DOHH2 (cell line): Measurements from ENCODE around the gene PCAT7.

Experiments
- H3F3A ChIP-seq: fragments of 200-600 bp; sonication (generic), shearing (Covaris generic); 2 replicates; pipeline ENCODE4 v1.6.0; 2016; ENCODE audit warnings: antibody characterized with exemption, mild to moderate bottlenecking; ENCODE audit not compliant: control insufficient read depth, insufficient read depth
- H3K27ac ChIP-seq: fragments of 200-600 bp; sonication (generic); 2 replicates; pipeline ENCODE4 v1.5.1; 2014; ENCODE audit warnings: low read depth, mild to moderate bottlenecking, low read length, moderate library complexity
- H3K27me3 ChIP-seq: fragments of 200-600 bp; sonication (generic); 2 replicates; pipeline ENCODE4 v1.6.1; 2014; ENCODE audit warnings: mild to moderate bottlenecking, low read length, mixed read lengths; ENCODE audit not compliant: control insufficient read depth
- H3K36me3 ChIP-seq: fragments of 200-600 bp; sonication (generic); 2 replicates; pipeline ENCODE4 v1.6.1; 2014; ENCODE audit warnings: mild to moderate bottlenecking, low read length, moderate library complexity, mixed read lengths; ENCODE audit not compliant: control insufficient read depth
- H3K4me1 ChIP-seq: fragments of 200-600 bp; sonication (generic); 2 replicates; pipeline ENCODE4 v1.6.1; 2014; ENCODE audit warnings: mild to moderate bottlenecking, low read length, mixed read lengths; ENCODE audit not compliant: control insufficient read depth
- H3K4me2 ChIP-seq: fragments of 200-600 bp; sonication (generic); 2 replicates; pipeline ENCODE4 v1.6.0; 2014; ENCODE audit warnings: mild to moderate bottlenecking, low read length, moderate library complexity
- H3K4me3 ChIP-seq: fragments of 200-600 bp; sonication (generic); 2 replicates; pipeline ENCODE4 v1.5.1; 2014; ENCODE audit warnings: mild to moderate bottlenecking, low read length, mixed read lengths
- H3K79me2 ChIP-seq: fragments of 200-600 bp; sonication (generic); 2 replicates; pipeline ENCODE4 v1.6.1; 2014; ENCODE audit warnings: mild to moderate bottlenecking, low read length, mixed read lengths; ENCODE audit not compliant: control insufficient read depth
- H3K9me2 ChIP-seq: fragments of 200-600 bp; sonication (generic); replicated peaks from 2 replicates; pipeline ENCODE4 v1.6.1; 2014; ENCODE audit warnings: mild to moderate bottlenecking, low read length, mixed read lengths; ENCODE audit not compliant: control insufficient read depth
- H3K9me3 ChIP-seq: fragments of 200-600 bp; sonication (generic); 2 replicates; pipeline ENCODE4 v1.6.1; 2014; ENCODE audit warnings: antibody characterized with exemption, low read length, mixed read lengths; ENCODE audit not compliant: control insufficient read depth, insufficient read depth
- H4K20me1 ChIP-seq: fragments of 200-600 bp; sonication (generic); 2 replicates; pipeline ENCODE4 v1.6.0; 2014; ENCODE audit warnings: low read depth, mild to moderate bottlenecking, antibody characterized with exemption, low read length, moderate library complexity; ENCODE audit not compliant: control insufficient read depth, insufficient read depth
- EZH2phosphoT487 ChIP-seq: fragments of 200-600 bp; sonication (generic); IDR thresholded peaks from 2 replicates; pipeline ENCODE4 v1.6.1; 2017; ENCODE audit warnings: borderline replicate concordance, mild to moderate bottlenecking, antibody characterized with exemption, low read length, moderate library complexity, mixed read lengths
- TF ChIP-seq, protein P1 (sequence below): fragments of 200-600 bp; sonication (generic); IDR thresholded peaks from one replicate; pipeline ENCODE4 v1.5.1; 2014; ENCODE audit warnings: antibody characterized with exemption, mild to moderate bottlenecking, low read depth, low read length; ENCODE audit not compliant: poor library complexity, severe bottlenecking

PCAT7 gene

DNA sequence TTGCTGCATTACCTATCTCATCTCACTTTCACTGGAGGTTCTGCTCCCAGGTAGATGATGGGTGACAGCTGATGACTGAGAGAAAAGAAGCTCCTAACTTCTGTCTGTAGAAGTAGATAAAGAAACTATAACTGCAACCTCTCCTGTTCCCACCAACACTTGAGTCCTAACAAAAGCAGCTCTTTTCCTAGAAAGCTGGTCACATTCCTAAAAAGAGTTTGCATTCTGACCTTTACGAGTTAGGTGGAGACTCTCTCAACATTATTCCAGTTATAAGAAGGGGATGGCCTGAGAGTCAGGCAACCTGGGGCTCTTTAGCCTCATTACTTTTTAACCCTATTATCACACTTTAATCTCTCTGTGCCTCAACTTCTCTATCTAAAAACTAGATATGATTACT, 8.9 kb upstream of the PCAT7 start:
- TF ChIP-seq, protein P1, sequence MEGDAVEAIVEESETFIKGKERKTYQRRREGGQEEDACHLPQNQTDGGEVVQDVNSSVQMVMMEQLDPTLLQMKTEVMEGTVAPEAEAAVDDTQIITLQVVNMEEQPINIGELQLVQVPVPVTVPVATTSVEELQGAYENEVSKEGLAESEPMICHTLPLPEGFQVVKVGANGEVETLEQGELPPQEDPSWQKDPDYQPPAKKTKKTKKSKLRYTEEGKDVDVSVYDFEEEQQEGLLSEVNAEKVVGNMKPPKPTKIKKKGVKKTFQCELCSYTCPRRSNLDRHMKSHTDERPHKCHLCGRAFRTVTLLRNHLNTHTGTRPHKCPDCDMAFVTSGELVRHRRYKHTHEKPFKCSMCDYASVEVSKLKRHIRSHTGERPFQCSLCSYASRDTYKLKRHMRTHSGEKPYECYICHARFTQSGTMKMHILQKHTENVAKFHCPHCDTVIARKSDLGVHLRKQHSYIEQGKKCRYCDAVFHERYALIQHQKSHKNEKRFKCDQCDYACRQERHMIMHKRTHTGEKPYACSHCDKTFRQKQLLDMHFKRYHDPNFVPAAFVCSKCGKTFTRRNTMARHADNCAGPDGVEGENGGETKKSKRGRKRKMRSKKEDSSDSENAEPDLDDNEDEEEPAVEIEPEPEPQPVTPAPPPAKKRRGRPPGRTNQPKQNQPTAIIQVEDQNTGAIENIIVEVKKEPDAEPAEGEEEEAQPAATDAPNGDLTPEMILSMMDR, result no peak
- no peak for TF ChIP-seq EZH2phosphoT487

DNA sequence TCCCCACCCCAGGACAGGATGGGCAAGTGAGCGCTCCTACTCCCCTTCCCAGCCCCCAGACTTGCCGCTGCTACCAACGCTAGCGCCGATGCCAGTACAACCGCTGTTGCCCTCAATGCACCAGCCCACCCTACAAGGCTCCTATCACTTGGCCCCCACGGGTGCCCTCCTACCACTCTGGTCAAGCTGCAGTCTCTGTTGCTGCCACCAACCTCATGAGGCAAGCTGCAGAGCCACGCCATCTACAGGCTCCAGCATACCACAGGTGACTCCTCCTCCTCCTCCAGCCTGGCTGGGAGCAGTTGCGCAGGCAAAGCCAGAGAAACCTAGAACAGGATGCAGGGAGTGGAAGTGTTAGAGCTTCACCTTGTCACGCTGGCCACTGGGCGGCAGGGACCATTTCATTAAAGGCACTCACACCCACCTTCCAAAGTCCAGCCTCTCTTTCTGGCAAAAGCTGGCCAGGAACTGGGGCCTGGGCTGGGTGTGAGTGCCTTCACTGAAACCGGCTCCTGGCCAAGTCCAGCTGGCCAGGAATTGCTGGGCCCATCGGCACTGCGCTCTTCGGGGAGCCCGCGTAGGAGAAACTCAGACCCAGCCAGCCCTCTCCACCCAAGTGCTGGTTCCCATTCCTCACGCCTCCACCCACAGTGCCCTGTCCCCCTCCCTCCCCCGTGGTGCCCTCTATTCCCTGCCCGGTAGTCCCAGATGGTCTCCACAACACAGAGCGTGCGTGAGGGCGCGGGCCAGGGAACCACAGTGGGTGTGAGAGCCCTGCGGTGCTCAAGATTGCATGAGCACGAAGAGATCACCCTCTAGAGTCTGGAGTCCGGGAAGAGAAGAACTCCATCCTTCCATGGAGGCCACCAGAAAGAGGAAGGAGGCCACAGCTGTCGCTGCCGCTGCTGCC, 1.6 kb upstream of the PCAT7 start:
- TF ChIP-seq, protein P1, result no peak
- Histone ChIP-seq H3K9me2 (no peaks in the 10 kb centered on the region), H3K27ac (no peak overlapping the region), H3K9me3 (no peaks in the 10 kb centered on the region), H3K4me3 (no peak overlapping the region), H3K4me2 (no peak overlapping the region), H3F3A (no peaks in the 10 kb centered on the region), H3K79me2 (no peaks in the 10 kb centered on the region), H4K20me1 (no peaks in the 10 kb centered on the region), H3K36me3 (no peaks in the 10 kb centered on the region), H3K27me3 (no peaks in the 10 kb centered on the region), H3K4me1 (no peaks in the 10 kb centered on the region)

More for the DNA sequence above, 8.9 kb upstream of the PCAT7 start:
- H3K4me1 ChIP-seq, result no peaks in the 10 kb centered on the region
- no peaks in the 10 kb centered on the region for H3K79me2 ChIP-seq
- no peaks in the 10 kb centered on the region for H3K9me3 ChIP-seq
- no peaks in the 10 kb centered on the region for H3K9me2 ChIP-seq
- H3K27me3 ChIP-seq, result no peaks in the 10 kb centered on the region
- no peaks in the 10 kb centered on the region for H4K20me1 ChIP-seq
- H3K4me2 ChIP-seq, result no peak overlapping the region
- no peak overlapping the region for H3K27ac ChIP-seq
- H3K4me3 ChIP-seq, result no peak overlapping the region
- H3F3A ChIP-seq, result no peaks in the 10 kb centered on the region
- no peaks in the 10 kb centered on the region for H3K36me3 ChIP-seq

DNA sequence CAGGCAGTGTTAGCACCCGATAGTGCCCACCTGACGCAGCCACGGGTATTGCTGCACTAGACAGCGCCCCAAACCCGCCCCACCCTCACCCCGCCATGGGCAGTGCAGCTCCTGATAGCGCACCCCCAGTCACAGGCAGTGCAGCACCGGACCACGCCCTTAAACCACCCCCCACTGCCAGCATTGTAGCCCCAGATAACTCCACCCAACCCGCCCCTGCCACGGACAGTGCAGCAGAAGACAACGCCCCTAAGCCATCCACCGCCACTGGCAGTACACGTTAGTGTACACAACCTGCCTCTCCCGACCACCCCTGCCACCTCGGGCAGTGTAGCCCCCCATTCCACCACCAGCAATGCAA, 825 bp upstream of the PCAT7 start:
- Histone ChIP-seq H3K79me2 (no peaks in the 10 kb centered on the region), H3K27me3 (no peaks in the 10 kb centered on the region), H3F3A (no peaks in the 10 kb centered on the region), H3K9me3 (no peaks in the 10 kb centered on the region), H3K27ac (no peak overlapping the region), H3K4me2 (no peak overlapping the region), H3K36me3 (no peaks in the 10 kb centered on the region), H3K9me2 (no peaks in the 10 kb centered on the region), H3K4me3 (no peak overlapping the region), H3K4me1 (no peaks in the 10 kb centered on the region), H4K20me1 (no peaks in the 10 kb centered on the region)
- TF ChIP-seq, protein P1, result no peak
- TF ChIP-seq EZH2phosphoT487, result no peak
